ENCODE measurements around the gene EFCC1.
A peak's percentile ranks its signal among the peaks of the same experiment; 100 is the strongest.

Gene EFCC1

GRCh38 chr3:129046732-129047552, 45.8 kb downstream of the EFCC1 start:
- no peak for TF ChIP-seq CTCF (IDR thresholded peaks at IDR 0.05)
- intact Hi-C loops (cut with DNase I; ENCODE audit: low total_unique reads): no loop called here
- Histone ChIP-seq H3K36me3 (no peaks in the 10 kb centered on the region), H3K4me1 (peaks cover 0 to 17% (median 12%) of the 10 kb centered on the region in 4 donors), H3K27me3 (peaks cover 0 to 10% of the 10 kb centered on the region in 2 donors), H3K9me3 (no peaks in the 10 kb centered on the region), H3K4me3 (no peak overlapping the region), H3K27ac (no peak overlapping the region)
- DNase-seq: no peak

- intact Hi-C loops (cut with DNase I; ENCODE audit: low total_unique reads): no loop called here
- Histone ChIP-seq H3K4me3 (no peak overlapping the region), H3K36me3 (no peaks in the 10 kb centered on the region), H3K4me1 (peaks cover 0 to 22% (median 18%) of the 10 kb centered on the region in 4 donors), H3K27me3 (peaks cover 0 to 10% of the 10 kb centered on the region in 2 donors), H3K27ac (no peak overlapping the region), H3K9me3 (no peaks in the 10 kb centered on the region)
- no peak for TF ChIP-seq CTCF (IDR thresholded peaks at IDR 0.05)
- DNase-seq: no peak
Measured at GRCh38 chr3:129047553-129047839, 46.4 kb downstream of the EFCC1 start.

GRCh38 chr3:129050556-129051295, 49.6 kb downstream of the EFCC1 start:
- TF ChIP-seq CTCF (IDR thresholded peaks at IDR 0.05): no peak
- no peak for DNase-seq
- Histone ChIP-seq H3K9me3 (no peaks in the 10 kb centered on the region), H3K27ac (no peak overlapping the region), H3K27me3 (peaks cover 0 to 8% of the 10 kb centered on the region in 2 donors), H3K4me3 (no peak overlapping the region), H3K36me3 (no peaks in the 10 kb centered on the region), H3K4me1 (peaks cover 0 to 34% (median 29%) of the 10 kb centered on the region in 4 donors)
- intact Hi-C loops (cut with DNase I; ENCODE audit: low total_unique reads): loop anchor here (5.0 kb wide), 1 partner anchor 192 kb away; no protein-coding TSS in a partner anchor

- intact Hi-C loops (cut with DNase I; ENCODE audit: low total_unique reads): loop anchor here (5.0 kb wide), 1 partner anchor 190 kb away; no protein-coding TSS in a partner anchor
Measured at GRCh38 chr3:129051871-129052340, 50.8 kb downstream of the EFCC1 start.

GRCh38 chr3:129052675-129053074, 51.6 kb downstream of the EFCC1 start:
- H3K27ac ChIP-seq: peak overlapping the region; percentile 37 to 60
- H3K27me3 ChIP-seq: no peaks in the 10 kb centered on the region
- TF ChIP-seq CTCF (IDR thresholded peaks at IDR 0.05): no peak
- intact Hi-C loops (cut with DNase I; ENCODE audit: low total_unique reads): loop anchor here (5.0 kb wide), 1 partner anchor 190 kb away; no protein-coding TSS in a partner anchor
- DNase-seq: peak in 1 of 2 donors; percentile 76
- peaks cover 0 to 29% (median 24%) of the 10 kb centered on the region in 4 donors for H3K4me1 ChIP-seq
- no peaks in the 10 kb centered on the region for H3K36me3 ChIP-seq
- no peaks in the 10 kb centered on the region for H3K9me3 ChIP-seq
- H3K4me3 ChIP-seq: no peak overlapping the region

More at GRCh38 chr3:129051871-129052340, 50.8 kb downstream of the EFCC1 start:
- H3K36me3 ChIP-seq: no peaks in the 10 kb centered on the region
- no peaks in the 10 kb centered on the region for H3K9me3 ChIP-seq
- TF ChIP-seq CTCF (IDR thresholded peaks at IDR 0.05): no peak
- H3K27me3 ChIP-seq: no peaks in the 10 kb centered on the region
- H3K27ac ChIP-seq: peak overlapping the region; percentile 37 to 60
- peaks cover 0 to 29% (median 24%) of the 10 kb centered on the region in 4 donors for H3K4me1 ChIP-seq
- DNase-seq: peak; percentile 2 to 51
- no peak overlapping the region for H3K4me3 ChIP-seq
